Testis (tissue), 2 donors: ENCODE measurements around the gene CPSF7.

Experiments used
- CTCF ChIP-seq, 3 experiments: fragments of 450-650 bp in 2 of 3; fragments of 200-600 bp in 1 of 3; sonication (generic) in 1 of 3; IDR thresholded peaks; one replicate each; pipeline ENCODE4 v1.5.1; 2016 to 2019; ENCODE audit warnings: antibody characterized with exemption in 3 of 3, mild to moderate bottlenecking in 2 of 3, moderate library complexity in 1 of 3
- POLR2A ChIP-seq: fragments of 450-650 bp; IDR thresholded peaks from one replicate; pipeline ENCODE4 v1.6.1; 2017; ENCODE audit warnings: antibody characterized with exemption, mild to moderate bottlenecking, moderate library complexity

- TF ChIP-seq CTCF (IDR thresholded peaks at IDR 0.05) = no peak
- TF ChIP-seq POLR2A = no peak
Observed at GRCh38 chr11:61442616-61443015, 12.8 kb upstream of the CPSF7 start.
